GM20431 (cell line): ENCODE measurements around the gene MUCL3.
"Not testable (repeated sequence)": the region's sequence is repeated elsewhere in the genome, so short reads cannot be mapped to it uniquely, and the experiment has no call there.

Source experiments
- in situ Hi-C: fragments of 300-500 bp; cut with MseI, MboI; formaldehyde crosslinking; loops from one replicate; pipeline ENCODE4 v1.15.0; 2020; ENCODE audit warnings: low sequenced_read_pairs; ENCODE audit not compliant: unreplicated experiment

MUCL3 gene

GRCh38 chr6:30907758-30908591 lies 32.8 kb upstream of the MUCL3 start, which contains the start of gene GTF2H4:
GTF2H4 (plus strand) TSS chr6:30908207.
- in situ Hi-C loops, result no loop called here

- in situ Hi-C loops, result no loop called here
These were observed 32.1 kb upstream of the MUCL3 start for GRCh38 chr6:30908700-30909099.

- in situ Hi-C loops, result not testable (repeated sequence)
These were observed 30.3 kb upstream of the MUCL3 start for GRCh38 chr6:30910473-30910872.

GRCh38 chr6:30912746-30913520 lies 27.8 kb upstream of the MUCL3 start:
- in situ Hi-C loops, result no loop called here

GRCh38 chr6:30913721-30914075 lies 27.1 kb upstream of the MUCL3 start:
- in situ Hi-C loops, result no loop called here

GRCh38 chr6:30914076-30914853 lies 26.5 kb upstream of the MUCL3 start, which contains the start of gene VARS2:
VARS2 (plus strand) TSS chr6:30914238; CDS start chr6:30914837, 599 bp downstream.
- in situ Hi-C loops, result no loop called here

GRCh38 chr6:30914854-30915590 lies 25.8 kb upstream of the MUCL3 start:
- in situ Hi-C loops, result no loop called here

- in situ Hi-C loops, result no loop called here
These were observed 25.2 kb upstream of the MUCL3 start for GRCh38 chr6:30915591-30915946.

GRCh38 chr6:30917041-30917440 lies 23.7 kb upstream of the MUCL3 start:
- in situ Hi-C loops, result no loop called here

- in situ Hi-C loops, result no loop called here
These were observed 23.3 kb upstream of the MUCL3 start for GRCh38 chr6:30917487-30917886.

GRCh38 chr6:30918670-30919069 lies 22.1 kb upstream of the MUCL3 start:
- in situ Hi-C loops, result no loop called here

- in situ Hi-C loops, result loop anchor here (10.0 kb wide), 1 partner anchor 152 kb away; no protein-coding TSS in a partner anchor
These were observed 18.3 kb upstream of the MUCL3 start for GRCh38 chr6:30922447-30922852.

GRCh38 chr6:30924040-30924627 lies 16.6 kb upstream of the MUCL3 start:
- in situ Hi-C loops, result loop anchor here (10.0 kb wide), 1 partner anchor 151 kb away; no protein-coding TSS in a partner anchor

GRCh38 chr6:30926644-30927043 lies 14.1 kb upstream of the MUCL3 start:
- in situ Hi-C loops, result loop anchor here (10.0 kb wide), 1 partner anchor 148 kb away; no protein-coding TSS in a partner anchor

- in situ Hi-C loops, result loop anchor here (10.0 kb wide), 1 partner anchor 148 kb away; no protein-coding TSS in a partner anchor
These were observed 13.7 kb upstream of the MUCL3 start for GRCh38 chr6:30927080-30927479.

GRCh38 chr6:30928677-30929076 lies 12.1 kb upstream of the MUCL3 start:
- in situ Hi-C loops, result loop anchor here (10.0 kb wide), 1 partner anchor 146 kb away; no protein-coding TSS in a partner anchor

- in situ Hi-C loops, result no loop called here
These were observed 10.3 kb upstream of the MUCL3 start for GRCh38 chr6:30930506-30930905.

GRCh38 chr6:30931272-30931671 lies 9.5 kb upstream of the MUCL3 start:
- in situ Hi-C loops, result no loop called here

GRCh38 chr6:30931969-30932645 lies 8.7 kb upstream of the MUCL3 start, which contains the start of gene SFTA2:
SFTA2 (minus strand) TSS chr6:30932170; CDS start chr6:30932096, 74 bp downstream.
- in situ Hi-C loops, result no loop called here
